HL-60 (cell line): Measurements from ENCODE around the gene KIF11.

Experiments
- DNase-seq, 2 experiments: peaks; one replicate each; pipeline ENCODE4 v3.0.0-alpha.2; 2010 to 2020; ENCODE audit warnings: low read depth in 1 of 2, low spot score in 1 of 2
- H3K27ac ChIP-seq: fragments of 250-450 bp; sonication (Bioruptor Pico); replicated peaks from 2 replicates; pipeline ENCODE4 v1.5.1; 2020; ENCODE audit warnings: mild to moderate bottlenecking, moderate library complexity
- H3K27me3 ChIP-seq: fragments of 250-450 bp; sonication (Bioruptor Pico); 2 replicates; pipeline ENCODE4 v1.5.1; 2021; ENCODE audit warnings: mild to moderate bottlenecking, moderate library complexity; ENCODE audit not compliant: insufficient read depth, poor library complexity, severe bottlenecking
- H3K4me3 ChIP-seq: replicated peaks from 2 replicates; pipeline ENCODE4 v1.5.1; 2011; ENCODE audit warnings: mild to moderate bottlenecking, control low read depth, low read length; ENCODE audit not compliant: insufficient read depth
- CTCF ChIP-seq: IDR thresholded peaks from one replicate; pipeline ENCODE4 v1.5.1; 2011; ENCODE audit warnings: low read length, control low read depth, inconsistent platforms; ENCODE audit not compliant: insufficient read depth
- GABPA ChIP-seq: IDR thresholded peaks from 2 replicates; pipeline ENCODE4 v1.6.1; 2012; ENCODE audit warnings: low read depth
- POLR2AphosphoS5 ChIP-seq: IDR thresholded peaks from 2 replicates; pipeline ENCODE4 v1.6.1; 2012; ENCODE audit warnings: low read depth
- REST ChIP-seq: IDR thresholded peaks from 2 replicates; pipeline ENCODE4 v1.6.1; 2012; ENCODE audit warnings: low read depth; ENCODE audit not compliant: insufficient replicate concordance
- SPI1 ChIP-seq: IDR thresholded peaks from 2 replicates; pipeline ENCODE4 v1.6.1; 2012; ENCODE audit warnings: low read depth, mild to moderate bottlenecking, borderline replicate concordance

KIF11 gene

GRCh38 chr10:92688927-92689662 is 96.2 kb downstream of the KIF11 start:
- peak; percentile 38 to 49 for DNase-seq

GRCh38 chr10:92689663-92690210 is 96.8 kb downstream of the KIF11 start, which contains the start of gene HHEX:
TSS of gene HHEX (plus strand) at chr10:92689955. CDS start at chr10:92689987, 32 bp downstream.
- Histone ChIP-seq H3K27ac (peak within 1 kb of the TSS; percentile 97), H3K27me3 (no peaks in the 10 kb centered on the region), H3K4me3 (peak within 1 kb of the TSS; percentile 81)
- peak; percentile 64 to 77 for DNase-seq
- TF ChIP-seq POLR2AphosphoS5 (0 out of 2 replicates have a peak, but pooled peaks have one; percentile 49), GABPA (no peak)

More at GRCh38 chr10:92688927-92689662, 96.2 kb downstream of the KIF11 start:
- Histone ChIP-seq H3K4me3 (peak overlapping the region; percentile 76), H3K27ac (peak overlapping the region; percentile 82), H3K27me3 (no peaks in the 10 kb centered on the region)
- TF ChIP-seq REST (no peak), GABPA (no peak), CTCF (no peak), SPI1 (no peak), POLR2AphosphoS5 (no peak)

- TF ChIP-seq CTCF = no peak
- TF ChIP-seq POLR2AphosphoS5 = peak; percentile 64; the same call in 1 of the 2 replicates
- DNase-seq = peak; percentile 55 to 82
- peak overlapping the region; percentile 97 for H3K27ac ChIP-seq
- peak overlapping the region; percentile 81 for H3K4me3 ChIP-seq
- H3K27me3 ChIP-seq = no peaks in the 10 kb centered on the region
Measured at GRCh38 chr10:92690211-92690914, 97.4 kb downstream of the KIF11 start.

GRCh38 chr10:92690915-92691590 is 98.1 kb downstream of the KIF11 start:
- TF ChIP-seq REST (no peak), POLR2AphosphoS5 (peak; percentile 34)
- peak; percentile 51 to 74 for DNase-seq
- H3K27me3 ChIP-seq = no peaks in the 10 kb centered on the region

More at GRCh38 chr10:92690915-92691590, 98.1 kb downstream of the KIF11 start:
- Histone ChIP-seq H3K4me3 (peak overlapping the region; percentile 81), H3K27ac (peak overlapping the region; percentile 97)
